Measurements from ENCODE around the gene PTPN14. TPM values are rescaled to one million over a fixed set of nuclear protein-coding genes. Genes with fewer than 3 reads are reported as not detected.

PTPN14 gene
- total RNA-seq, 1 experiment from 2014 or later, result 209 TPM

DNA sequence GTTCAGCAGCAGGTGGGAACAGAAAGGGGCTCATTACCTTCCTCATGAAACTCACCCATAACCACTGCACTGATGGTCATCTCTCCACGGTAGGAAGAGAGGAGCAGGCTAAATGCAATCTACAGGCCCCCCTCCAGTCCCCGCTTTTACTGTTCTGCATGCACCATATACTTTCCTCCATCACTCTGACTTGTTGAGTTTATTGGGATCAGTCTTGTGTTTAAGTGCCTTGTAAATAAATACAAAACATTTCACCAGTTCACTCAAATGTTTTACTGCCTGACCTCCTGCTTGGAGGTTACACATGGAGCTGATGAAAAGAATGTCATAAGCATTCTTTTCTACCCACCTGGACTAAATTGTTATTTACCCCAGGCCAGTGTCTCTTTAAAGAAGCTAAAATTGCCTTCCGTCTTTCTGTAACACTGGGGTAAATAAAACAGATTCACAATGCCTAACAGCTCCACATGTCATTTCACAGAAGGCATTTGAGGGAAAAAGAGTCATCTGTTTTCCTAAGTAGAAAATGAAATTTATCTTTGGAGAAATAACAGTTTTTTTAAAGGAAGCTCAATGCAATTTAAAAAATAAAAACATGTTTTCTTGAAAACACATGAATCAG lies 30.7 kb downstream of the PTPN14 start:
- DNase-seq (ENCODE audit: low read depth, low spot score), result no peak

DNA sequence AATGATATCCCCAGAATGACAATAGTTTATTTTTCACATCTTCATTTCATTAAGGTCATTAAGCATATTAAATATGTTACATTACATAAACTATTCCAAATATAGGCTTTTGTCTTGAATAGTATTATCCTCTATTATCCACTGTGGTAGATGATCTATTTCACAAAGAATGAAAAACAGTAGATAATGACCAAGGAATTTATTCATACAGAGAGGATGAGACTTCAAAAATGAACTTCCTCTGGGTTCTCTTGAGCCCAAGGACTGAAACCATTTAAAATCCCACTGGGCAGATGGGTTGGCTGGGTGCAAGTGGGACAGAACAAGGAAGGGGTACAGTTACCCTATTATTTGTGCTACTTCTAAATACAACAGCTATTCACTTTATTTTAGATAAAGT lies 33.0 kb downstream of the PTPN14 start:
- H3K27me3 ChIP-seq (ENCODE audit: control insufficient read depth, insufficient read depth, low read length), result no peaks in the 10 kb centered on the region
- H3K4me1 ChIP-seq (ENCODE audit: control insufficient read depth, insufficient read depth, low read length), result peaks cover 99% of the 10 kb centered on the region
- intact Hi-C loops (cut with micrococcal nuclease; ENCODE audit: unreplicated experiment), result no loop called here
- ChIA-PET CTCF (no interaction called here), POLR2A (interaction anchor here (0.6 kb wide), 1 partner anchor 43 kb away, joined by 3 read pairs; no protein-coding TSS in a partner anchor)
- no peaks in the 10 kb centered on the region for H3K9me3 ChIP-seq (ENCODE audit: control insufficient read depth, insufficient read depth, low read depth, low read length)
- ATAC-seq (no peak), DNase-seq (ENCODE audit: low read depth, low spot score) (no peak)
- no peak for TF ChIP-seq REST (IDR thresholded peaks at IDR 0.05; ENCODE audit: insufficient read depth in 1 of 2, low read depth in 2 of 2, low read length in 1 of 2)
- TF ChIP-seq POLR2AphosphoS5 (IDR thresholded peaks at IDR 0.05; ENCODE audit: low read depth, low read length), result no peak
- no peak for TF ChIP-seq SIN3A (IDR thresholded peaks at IDR 0.05; ENCODE audit: borderline replicate concordance, insufficient read depth, low read depth, low read length)
- TF ChIP-seq TCF7L2 (IDR thresholded peaks at IDR 0.05; ENCODE audit: low read depth, low read length), result no peak
- no peak for TF ChIP-seq CTCF (IDR thresholded peaks at IDR 0.05)
- H3K36me3 ChIP-seq (ENCODE audit: control insufficient read depth, insufficient read depth, low read length), result no peaks in the 10 kb centered on the region
- peak overlapping the region; percentile 93 for H3K27ac ChIP-seq (ENCODE audit: low read length)
- in situ Hi-C loops (cut with HindIII; ENCODE audit: low pct_unique_long_range_greater_than_20kb, low sequenced_read_pairs), result no loop called here
- H3K4me3 ChIP-seq (ENCODE audit: low read depth in 2 of 2, low read length in 2 of 2), result no peak overlapping the region
- TSS peak; percentile 7 for BruUV-seq (replicated peaks)

More for the DNA sequence above, 30.7 kb downstream of the PTPN14 start:
- CTCF ChIA-PET, result interaction anchor here (1.0 kb wide), 1 partner anchor 31 kb away, joined by 3 read pairs; the partner anchor contains the start of gene PTPN14
- no TSS peak for BruUV-seq (replicated peaks)
- H3K9me3 ChIP-seq (ENCODE audit: control insufficient read depth, insufficient read depth, low read depth, low read length), result no peaks in the 10 kb centered on the region
- H3K4me1 ChIP-seq (ENCODE audit: control insufficient read depth, insufficient read depth, low read length), result peaks cover 96% of the 10 kb centered on the region
- POLR2A ChIA-PET, result interaction anchor here (0.7 kb wide), 1 partner anchor 15 kb away, joined by 3 read pairs; no protein-coding TSS in a partner anchor
- TF ChIP-seq REST (IDR thresholded peaks at IDR 0.05; ENCODE audit: insufficient read depth in 1 of 2, low read depth in 2 of 2, low read length in 1 of 2), result peak in 1 of 2 experiments; percentile 44; a peak in 1 of 4 replicates
- peak; percentile 86 for TF ChIP-seq POLR2AphosphoS5 (IDR thresholded peaks at IDR 0.05; ENCODE audit: low read depth, low read length)
- no peak for TF ChIP-seq SIN3A (IDR thresholded peaks at IDR 0.05; ENCODE audit: borderline replicate concordance, insufficient read depth, low read depth, low read length)
- TF ChIP-seq TCF7L2 (IDR thresholded peaks at IDR 0.05; ENCODE audit: low read depth, low read length), result peak; percentile 97
- peak overlapping the region; percentile 93 for H3K27ac ChIP-seq (ENCODE audit: low read length)
- no peaks in the 10 kb centered on the region for H3K36me3 ChIP-seq (ENCODE audit: control insufficient read depth, insufficient read depth, low read length)
- ATAC-seq, result peak; percentile 66
- in situ Hi-C loops (cut with HindIII; ENCODE audit: low pct_unique_long_range_greater_than_20kb, low sequenced_read_pairs) (no loop called here), intact Hi-C loops (cut with micrococcal nuclease; ENCODE audit: unreplicated experiment) (no loop called here)
- no peak overlapping the region for H3K4me3 ChIP-seq (ENCODE audit: low read depth in 2 of 2, low read length in 2 of 2)
- no peaks in the 10 kb centered on the region for H3K27me3 ChIP-seq (ENCODE audit: control insufficient read depth, insufficient read depth, low read length)

Data from Panc1 (cell line).